Loucy (cell line): Measurements from ENCODE around the gene NELFE.

Experiments used
- H2AFZ ChIP-seq: fragments of 200-600 bp; sonication (generic); 2 replicates; pipeline ENCODE4 v1.6.0; 2016; ENCODE audit warnings: antibody characterized with exemption, mild to moderate bottlenecking, low read length, moderate library complexity
- H3F3A ChIP-seq: fragments of 200-600 bp; 2 replicates; pipeline ENCODE4 v1.6.0; 2016; ENCODE audit warnings: antibody characterized with exemption, low read depth, mild to moderate bottlenecking
- H3K27me3 ChIP-seq: fragments of 200-600 bp; sonication (generic); 2 replicates; pipeline ENCODE4 v1.6.1; 2014; ENCODE audit warnings: low read length, mild to moderate bottlenecking; ENCODE audit not compliant: insufficient read depth, poor library complexity, severe bottlenecking
- H3K36me3 ChIP-seq: fragments of 200-600 bp; sonication (generic); 2 replicates; pipeline ENCODE4 v1.6.1; 2016; ENCODE audit warnings: low read length; ENCODE audit not compliant: insufficient read depth
- H3K4me1 ChIP-seq: fragments of 200-600 bp; sonication (generic); 2 replicates; pipeline ENCODE4 v1.5.1; 2014; ENCODE audit warnings: low read length, mild to moderate bottlenecking; ENCODE audit not compliant: insufficient read depth, poor library complexity, severe bottlenecking
- H3K4me2 ChIP-seq: fragments of 200-600 bp; sonication (generic); 2 replicates; pipeline ENCODE4 v1.6.0; 2014; ENCODE audit warnings: antibody characterized with exemption, low read length, low read depth, mild to moderate bottlenecking; ENCODE audit not compliant: poor library complexity, severe bottlenecking
- H3K4me3 ChIP-seq: fragments of 200-600 bp; sonication (generic); 2 replicates; pipeline ENCODE4 v1.5.1; 2014; ENCODE audit warnings: low read length, mild to moderate bottlenecking, mixed read lengths; ENCODE audit not compliant: poor library complexity, severe bottlenecking
- H3K79me2 ChIP-seq: fragments of 200-600 bp; sonication (generic); 2 replicates; pipeline ENCODE4 v1.6.1; 2014; ENCODE audit warnings: low read length; ENCODE audit not compliant: insufficient read depth
- H3K9ac ChIP-seq: fragments of 200-600 bp; sonication (generic); 2 replicates; pipeline ENCODE4 v1.6.0; 2014; ENCODE audit warnings: mild to moderate bottlenecking, low read depth, low read length, moderate library complexity; ENCODE audit not compliant: poor library complexity, severe bottlenecking
- H3K9me2 ChIP-seq: fragments of 200-600 bp; sonication (generic); replicated peaks from 2 replicates; pipeline ENCODE4 v1.6.1; 2016; ENCODE audit warnings: low read depth, low read length, mixed read lengths
- H3K9me3 ChIP-seq: fragments of 200-600 bp; sonication (generic); 2 replicates; pipeline ENCODE4 v1.6.1; 2014; ENCODE audit warnings: mild to moderate bottlenecking, antibody characterized with exemption, low read length, low read depth; ENCODE audit not compliant: insufficient read depth
- H4K20me1 ChIP-seq: fragments of 200-600 bp; sonication (generic); 2 replicates; pipeline ENCODE4 v1.6.0; 2014; ENCODE audit warnings: antibody characterized with exemption, low read length, mild to moderate bottlenecking; ENCODE audit not compliant: insufficient read depth, poor library complexity, severe bottlenecking
- EZH2phosphoT487 ChIP-seq: fragments of 200-600 bp; IDR thresholded peaks from 2 replicates; pipeline ENCODE4 v1.6.1; 2018; ENCODE audit warnings: antibody characterized with exemption, mild to moderate bottlenecking, moderate library complexity, borderline replicate concordance
- TF ChIP-seq, protein P1 (sequence below): fragments of 200-600 bp; sonication (generic); conservative IDR thresholded peaks from 2 replicates; pipeline ENCODE4 v1.5.1; 2014; ENCODE audit warnings: mild to moderate bottlenecking, antibody characterized with exemption, low read length

The NELFE gene

DNA sequence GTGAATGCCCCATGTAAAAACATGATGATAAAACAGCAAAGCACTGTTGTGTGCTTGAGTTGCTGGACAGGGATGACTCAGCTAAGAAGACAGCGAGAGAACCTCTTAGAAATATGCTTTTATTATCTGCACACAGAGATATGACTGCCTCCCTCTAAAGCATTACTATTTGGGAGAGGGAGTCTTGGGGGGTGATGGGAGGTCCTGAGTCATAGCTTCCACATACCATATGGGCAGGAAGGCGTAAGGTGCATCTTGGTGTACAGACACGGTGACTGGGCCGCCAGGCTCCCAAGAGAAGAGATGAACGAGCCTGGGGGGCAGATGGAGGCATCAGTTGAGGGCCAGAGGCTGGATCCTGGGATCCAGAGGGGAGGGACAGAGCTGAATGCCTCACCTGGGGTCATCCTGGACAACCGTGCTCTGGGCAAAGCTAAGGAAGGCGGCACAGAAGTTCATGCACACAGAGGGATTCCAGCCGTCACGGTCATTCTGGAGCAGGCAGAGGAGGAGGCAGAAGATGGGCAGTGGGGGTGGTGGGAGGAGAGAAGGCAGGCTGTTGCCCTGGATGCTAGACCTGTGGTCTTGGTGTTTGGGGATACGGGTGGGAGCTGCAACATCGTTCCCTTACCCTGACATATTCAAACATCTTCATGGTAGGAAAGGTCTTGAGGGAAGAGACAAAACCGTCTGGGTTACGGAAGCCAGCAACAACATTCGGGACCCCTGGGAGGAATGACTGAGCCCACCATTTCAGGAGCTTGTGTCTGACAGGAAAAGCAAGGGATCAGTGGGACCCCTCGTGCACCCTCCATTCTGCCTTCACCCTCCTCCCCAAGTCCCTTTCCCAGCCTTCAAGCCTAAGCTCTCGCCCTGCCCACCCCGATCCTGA lies 11.2 kb upstream of the NELFE start:
- H3K27me3 ChIP-seq = no peaks in the 10 kb centered on the region
- peaks cover 36% of the 10 kb centered on the region for H3K79me2 ChIP-seq
- peaks cover 20% of the 10 kb centered on the region for H3K4me1 ChIP-seq
- no peaks in the 10 kb centered on the region for H3F3A ChIP-seq
- H2AFZ ChIP-seq = no peak overlapping the region
- H3K9me3 ChIP-seq = no peaks in the 10 kb centered on the region
- no peaks in the 10 kb centered on the region for H4K20me1 ChIP-seq
- H3K9me2 ChIP-seq = no peaks in the 10 kb centered on the region
- peak overlapping the region; percentile 92 for H3K4me3 ChIP-seq
- TF ChIP-seq, protein P1, sequence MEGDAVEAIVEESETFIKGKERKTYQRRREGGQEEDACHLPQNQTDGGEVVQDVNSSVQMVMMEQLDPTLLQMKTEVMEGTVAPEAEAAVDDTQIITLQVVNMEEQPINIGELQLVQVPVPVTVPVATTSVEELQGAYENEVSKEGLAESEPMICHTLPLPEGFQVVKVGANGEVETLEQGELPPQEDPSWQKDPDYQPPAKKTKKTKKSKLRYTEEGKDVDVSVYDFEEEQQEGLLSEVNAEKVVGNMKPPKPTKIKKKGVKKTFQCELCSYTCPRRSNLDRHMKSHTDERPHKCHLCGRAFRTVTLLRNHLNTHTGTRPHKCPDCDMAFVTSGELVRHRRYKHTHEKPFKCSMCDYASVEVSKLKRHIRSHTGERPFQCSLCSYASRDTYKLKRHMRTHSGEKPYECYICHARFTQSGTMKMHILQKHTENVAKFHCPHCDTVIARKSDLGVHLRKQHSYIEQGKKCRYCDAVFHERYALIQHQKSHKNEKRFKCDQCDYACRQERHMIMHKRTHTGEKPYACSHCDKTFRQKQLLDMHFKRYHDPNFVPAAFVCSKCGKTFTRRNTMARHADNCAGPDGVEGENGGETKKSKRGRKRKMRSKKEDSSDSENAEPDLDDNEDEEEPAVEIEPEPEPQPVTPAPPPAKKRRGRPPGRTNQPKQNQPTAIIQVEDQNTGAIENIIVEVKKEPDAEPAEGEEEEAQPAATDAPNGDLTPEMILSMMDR = no peak
- no peak for TF ChIP-seq EZH2phosphoT487
- H3K4me2 ChIP-seq = peak overlapping the region; percentile 95
- peaks cover 36% of the 10 kb centered on the region; the same call in 1 of the 2 replicates for H3K36me3 ChIP-seq
- peak overlapping the region; percentile 88 for H3K9ac ChIP-seq

DNA sequence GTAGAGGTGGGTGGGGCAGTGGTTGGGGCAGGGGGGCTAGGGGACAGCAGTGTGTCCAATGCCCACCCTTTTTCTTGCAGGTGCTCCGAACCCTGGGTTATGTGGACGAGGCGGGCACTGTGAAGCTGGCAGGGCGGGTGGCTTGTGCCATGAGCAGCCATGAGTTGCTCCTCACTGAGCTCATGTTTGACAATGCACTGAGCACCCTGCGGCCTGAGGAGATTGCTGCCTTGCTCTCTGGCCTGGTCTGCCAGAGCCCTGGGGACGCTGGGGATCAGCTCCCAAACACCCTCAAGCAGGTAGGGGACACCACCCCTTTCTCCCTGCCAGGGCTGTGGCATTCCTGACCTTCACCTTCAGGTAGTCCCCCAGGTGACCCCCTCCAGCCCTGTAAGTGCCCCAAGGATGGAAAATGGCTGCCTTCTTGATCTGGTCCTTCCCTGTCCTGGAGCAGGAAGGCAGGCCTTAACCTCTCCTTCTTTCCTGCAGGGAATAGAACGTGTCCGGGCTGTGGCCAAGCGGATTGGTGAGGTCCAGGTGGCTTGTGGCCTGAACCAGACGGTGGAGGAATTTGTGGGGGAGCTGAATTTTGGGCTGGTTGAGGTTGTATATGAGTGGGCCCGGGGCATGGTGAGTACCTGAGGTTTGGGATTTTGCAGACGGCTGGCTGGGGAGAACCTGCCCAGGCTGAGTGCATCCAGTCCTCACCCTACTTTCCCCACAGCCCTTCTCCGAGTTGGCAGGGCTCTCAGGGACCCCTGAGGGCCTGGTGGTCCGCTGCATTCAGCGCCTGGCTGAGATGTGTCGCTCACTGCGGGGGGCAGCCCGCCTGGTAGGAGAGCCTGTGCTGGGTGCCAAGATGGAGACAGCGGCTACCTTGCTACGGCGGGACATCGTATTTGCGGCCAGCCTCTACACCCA lies 10.3 kb upstream of the NELFE start:
- TF ChIP-seq, protein P1 = no peak
- no peak for TF ChIP-seq EZH2phosphoT487
- peaks cover 20% of the 10 kb centered on the region for H3K4me1 ChIP-seq
- H3K9ac ChIP-seq = no peak overlapping the region
- no peaks in the 10 kb centered on the region for H3F3A ChIP-seq
- peak overlapping the region; percentile 95 for H3K4me2 ChIP-seq
- H3K36me3 ChIP-seq = peaks cover 41% of the 10 kb centered on the region; the same call in 1 of the 2 replicates
- no peaks in the 10 kb centered on the region for H4K20me1 ChIP-seq
- H3K9me3 ChIP-seq = no peaks in the 10 kb centered on the region
- no peak overlapping the region for H3K4me3 ChIP-seq
- no peaks in the 10 kb centered on the region for H3K9me2 ChIP-seq
- peaks cover 33% of the 10 kb centered on the region for H3K79me2 ChIP-seq
- no peaks in the 10 kb centered on the region for H3K27me3 ChIP-seq
- H2AFZ ChIP-seq = no peak overlapping the region

DNA sequence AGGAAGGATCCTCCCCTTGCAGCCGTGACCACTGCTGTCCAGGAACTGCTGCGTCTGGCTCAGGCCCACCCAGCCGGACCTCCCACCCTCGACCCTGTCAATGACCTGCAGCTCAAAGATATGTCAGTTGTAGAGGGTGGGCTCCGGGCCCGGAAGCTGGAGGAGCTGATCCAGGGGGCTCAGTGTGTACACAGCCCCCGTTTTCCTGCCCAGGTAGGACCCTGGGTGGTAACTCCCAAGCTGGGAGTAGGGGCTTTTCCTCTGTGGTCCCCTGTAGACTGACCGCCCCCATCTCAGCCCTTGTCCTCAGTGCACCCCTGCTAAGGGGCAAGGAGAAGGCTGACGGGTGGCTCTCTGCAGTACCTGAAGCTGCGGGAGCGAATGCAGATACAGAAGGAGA lies 9.6 kb upstream of the NELFE start:
- Histone ChIP-seq H3K9me3 (no peaks in the 10 kb centered on the region), H3K9ac (no peak overlapping the region), H3K4me2 (no peak overlapping the region), H3K27me3 (no peaks in the 10 kb centered on the region), H3K4me1 (peaks cover 15% of the 10 kb centered on the region), H2AFZ (no peak overlapping the region), H3K4me3 (no peak overlapping the region), H3K79me2 (peaks cover 26% of the 10 kb centered on the region), H4K20me1 (no peaks in the 10 kb centered on the region), H3K9me2 (no peaks in the 10 kb centered on the region), H3F3A (no peaks in the 10 kb centered on the region), H3K36me3 (peaks cover 44% of the 10 kb centered on the region; the same call in 1 of the 2 replicates)
- TF ChIP-seq EZH2phosphoT487 = no peak
- TF ChIP-seq, protein P1 = no peak
